VCaP (cell line): ENCODE results near the gene CDKN1A.

Experiments used
- H3K27ac ChIP-seq: fragments of 450-650 bp; 2 replicates; pipeline ENCODE4 v1.5.1; 2017
- CTCF ChIP-seq: fragments of 450-650 bp; conservative IDR thresholded peaks from 2 replicates; pipeline ENCODE4 v1.5.1; 2017; ENCODE audit warnings: mild to moderate bottlenecking, moderate library complexity

The CDKN1A gene

GRCh38 chr6:36666287-36666686 is 12.2 kb upstream of the CDKN1A start:
- H3K27ac ChIP-seq: no peak overlapping the region
- no peak for TF ChIP-seq CTCF

- no peak for TF ChIP-seq CTCF
- no peak overlapping the region for H3K27ac ChIP-seq
Observed at GRCh38 chr6:36666826-36667591, 11.5 kb upstream of the CDKN1A start.

GRCh38 chr6:36668591-36668990 is 9.9 kb upstream of the CDKN1A start:
- H3K27ac ChIP-seq: no peak overlapping the region
- TF ChIP-seq CTCF: no peak

- H3K27ac ChIP-seq: no peak overlapping the region
- TF ChIP-seq CTCF: no peak
Observed at GRCh38 chr6:36669002-36669401, 9.5 kb upstream of the CDKN1A start.

- TF ChIP-seq CTCF: no peak
- H3K27ac ChIP-seq: no peak overlapping the region
Observed at GRCh38 chr6:36670271-36670670, 8.2 kb upstream of the CDKN1A start.

GRCh38 chr6:36671687-36672375 is 6.7 kb upstream of the CDKN1A start:
- TF ChIP-seq CTCF: no peak

GRCh38 chr6:36673882-36674281 is 4.6 kb upstream of the CDKN1A start:
- no peak overlapping the region for H3K27ac ChIP-seq
- no peak for TF ChIP-seq CTCF

More at GRCh38 chr6:36671687-36672375, 6.7 kb upstream of the CDKN1A start:
- H3K27ac ChIP-seq: no peak overlapping the region
